NCI-H1694 treated with DMSO at 0.1 percent for 48 hours (cell line): ENCODE results near the gene OSBPL10.
"Not testable (repeated sequence)": the region's sequence is repeated elsewhere in the genome, so short reads cannot be mapped to it uniquely, and the experiment has no call there.

ENCODE experiments used
- DNase-seq: peaks from one replicate; lab custom pipeline; 2025; lab: John Stamatoyannopoulos, UW

The OSBPL10 gene

GRCh38 chr3:31813197-31813596 is 167.9 kb downstream of the OSBPL10 start:
- no peak for DNase-seq

GRCh38 chr3:31810991-31811433 is 170.1 kb downstream of the OSBPL10 start:
- no peak for DNase-seq

GRCh38 chr3:31808143-31808720 is 172.8 kb downstream of the OSBPL10 start:
- DNase-seq = no peak

- no peak for DNase-seq
These were observed 176.6 kb downstream of the OSBPL10 start for GRCh38 chr3:31804251-31805051.

GRCh38 chr3:31802981-31803740 is 177.9 kb downstream of the OSBPL10 start:
- DNase-seq = no peak

GRCh38 chr3:31800436-31800835 is 180.6 kb downstream of the OSBPL10 start:
- no peak for DNase-seq

- DNase-seq = no peak
These were observed 182.2 kb downstream of the OSBPL10 start for GRCh38 chr3:31798840-31799239.

- no peak for DNase-seq
These were observed 187.2 kb downstream of the OSBPL10 start for GRCh38 chr3:31793821-31794220.

GRCh38 chr3:31791090-31791430 is 190.0 kb downstream of the OSBPL10 start:
- peak; percentile 4 for DNase-seq

- DNase-seq = peak; percentile 29
These were observed 190.6 kb downstream of the OSBPL10 start for GRCh38 chr3:31790193-31791089.

- no peak for DNase-seq
These were observed 191.6 kb downstream of the OSBPL10 start for GRCh38 chr3:31789429-31789828.

- no peak for DNase-seq
These were observed 195.3 kb downstream of the OSBPL10 start for GRCh38 chr3:31785734-31786133.

GRCh38 chr3:31785286-31785685 is 195.8 kb downstream of the OSBPL10 start:
- DNase-seq = no peak

GRCh38 chr3:31783851-31784250 is 197.2 kb downstream of the OSBPL10 start:
- DNase-seq = not testable (repeated sequence)

- DNase-seq = not testable (repeated sequence)
These were observed 198.8 kb downstream of the OSBPL10 start for GRCh38 chr3:31782306-31782705.

GRCh38 chr3:31779514-31779913 is 201.5 kb downstream of the OSBPL10 start:
- no peak for DNase-seq

- DNase-seq = no peak
These were observed 203.2 kb downstream of the OSBPL10 start for GRCh38 chr3:31777887-31778286.

GRCh38 chr3:31777092-31777491 is 204.0 kb downstream of the OSBPL10 start:
- no peak for DNase-seq

GRCh38 chr3:31776016-31776415 is 205.0 kb downstream of the OSBPL10 start:
- no peak for DNase-seq

- no peak for DNase-seq
These were observed 205.7 kb downstream of the OSBPL10 start for GRCh38 chr3:31775383-31775782.

- DNase-seq = no peak
These were observed 208.1 kb downstream of the OSBPL10 start for GRCh38 chr3:31772758-31773473.
